ENCODE results near the gene NDC1. TPM values are rescaled to one million over a fixed set of nuclear protein-coding genes. Genes with fewer than 3 reads are reported as not detected.
"Not testable (repeated sequence)": the region's sequence is repeated elsewhere in the genome, so short reads cannot be mapped to it uniquely, and the experiment has no call there.

NDC1 gene
- polyA plus RNA-seq, 3 donors, result 30.7 to 31.7 (median 31.7) TPM

DNA sequence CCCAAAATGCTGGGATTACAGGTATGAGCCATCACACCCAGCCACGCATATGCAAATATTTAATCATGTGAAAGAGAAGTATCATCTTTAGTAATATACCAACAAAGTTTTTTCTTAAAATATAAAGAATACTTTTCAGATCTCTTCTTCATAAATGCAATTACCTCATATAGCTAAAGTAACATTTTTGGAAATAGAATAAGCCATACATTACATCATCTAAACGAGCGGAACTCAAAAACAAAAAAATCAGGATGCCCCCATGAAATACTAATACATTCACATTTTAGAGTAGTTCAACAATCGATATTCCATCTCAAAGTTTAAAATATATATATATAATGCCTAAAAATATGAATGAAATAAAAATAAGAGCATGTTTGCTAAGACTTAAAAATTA lies 4.7 kb downstream of the NDC1 start:
- DNase-seq (ENCODE audit: low read depth in 3 of 3, low spot score in 2 of 3), result no peak

DNA sequence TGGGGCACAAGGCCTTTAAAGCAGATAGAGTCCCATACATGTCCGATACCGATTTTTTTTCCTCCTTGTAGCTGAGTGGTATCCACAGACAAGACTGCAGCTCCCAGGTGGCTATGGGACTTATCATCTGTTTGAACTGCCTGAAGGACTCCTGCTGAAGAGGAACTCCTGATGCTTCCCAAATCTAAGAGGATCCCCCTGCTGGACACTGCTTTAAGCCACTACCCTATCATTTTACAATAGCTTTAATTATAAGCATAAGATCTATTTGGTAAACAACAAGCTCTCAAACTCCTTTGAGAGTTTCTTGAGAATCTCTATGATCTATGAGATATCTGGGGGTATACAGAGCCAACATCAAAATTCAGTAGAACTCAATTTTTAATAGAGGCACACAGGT lies 11.7 kb downstream of the NDC1 start:
- no peak for DNase-seq (ENCODE audit: low read depth in 3 of 3, low spot score in 2 of 3)

DNA sequence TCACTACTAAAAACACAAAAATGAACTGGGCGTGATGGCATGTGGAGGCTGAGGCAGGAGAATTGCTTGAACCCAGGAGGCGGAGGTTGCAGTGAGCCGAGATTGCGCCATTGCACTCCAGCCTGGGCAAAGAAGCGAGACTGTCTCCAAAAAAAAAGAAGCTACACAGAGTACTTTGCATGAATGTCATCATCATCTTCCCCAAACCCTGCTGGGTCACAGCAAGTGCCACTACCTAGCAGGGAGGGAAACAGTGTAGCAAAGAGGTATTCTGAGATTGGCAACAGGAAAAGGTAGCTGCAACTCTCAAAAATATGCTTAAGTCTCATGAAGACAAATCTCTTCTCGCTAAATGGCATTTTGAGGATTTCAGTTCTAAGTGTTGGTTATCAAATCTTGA lies 12.8 kb downstream of the NDC1 start:
- DNase-seq (ENCODE audit: low read depth in 3 of 3, low spot score in 2 of 3), result no peak

DNA sequence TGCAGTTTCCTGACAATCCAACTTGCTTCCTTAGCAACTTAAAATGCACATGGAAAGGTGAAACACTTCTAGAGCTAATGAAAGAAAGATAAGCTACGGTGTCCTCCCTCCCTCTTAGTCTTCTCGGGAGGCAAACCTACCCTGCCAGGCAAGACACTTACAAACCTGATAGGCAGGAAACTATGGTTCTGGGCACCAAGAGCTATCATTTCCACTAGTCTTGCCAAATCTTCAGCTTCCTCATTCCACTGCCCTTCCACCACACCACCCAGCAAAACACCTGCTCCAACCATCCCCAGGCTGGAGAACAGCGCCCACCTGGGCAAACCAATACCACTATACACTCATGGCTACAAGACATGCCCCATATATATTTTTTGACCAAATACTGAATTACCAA lies 15.2 kb downstream of the NDC1 start:
- DNase-seq (ENCODE audit: low read depth in 3 of 3, low spot score in 2 of 3), result no peak

DNA sequence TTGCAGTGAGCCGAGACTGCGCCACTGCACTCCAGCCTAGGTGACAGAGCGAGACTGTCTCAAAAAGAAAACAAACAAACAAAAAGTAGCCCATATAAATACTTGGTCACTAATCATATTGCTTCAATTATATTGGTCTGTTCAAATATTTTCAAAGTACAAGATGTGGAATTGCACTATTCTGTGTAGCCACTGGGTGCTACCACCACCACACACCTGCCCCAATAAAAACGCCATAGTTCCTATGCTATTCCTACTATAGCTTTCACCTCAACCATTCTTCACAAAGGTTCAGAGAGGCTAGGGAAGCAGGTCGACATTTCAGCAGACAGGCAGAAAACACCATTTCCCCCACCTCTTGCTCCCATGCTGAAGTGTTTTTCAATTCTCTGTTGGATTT lies 16.7 kb downstream of the NDC1 start:
- DNase-seq (ENCODE audit: low read depth in 3 of 3, low spot score in 2 of 3), result no peak

DNA sequence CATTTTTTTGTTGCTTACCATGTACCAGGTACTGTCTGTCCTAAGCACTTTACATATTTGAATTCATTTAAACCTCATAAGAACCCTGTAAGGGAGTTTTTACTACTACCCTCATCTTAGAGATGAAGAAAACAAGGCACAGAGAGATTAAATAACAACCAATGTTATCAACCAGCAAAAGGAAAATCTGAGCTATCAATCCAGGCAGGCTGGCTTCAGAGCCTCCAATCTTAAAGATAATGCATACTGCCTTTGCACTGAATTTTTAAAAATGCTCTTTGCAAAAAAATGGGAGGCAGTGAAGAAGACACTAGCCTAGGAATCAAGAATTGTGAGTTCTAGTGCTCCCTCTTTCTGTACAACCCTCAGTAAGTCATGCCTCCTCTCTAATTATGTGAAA lies 18.7 kb downstream of the NDC1 start:
- DNase-seq (ENCODE audit: low read depth in 3 of 3, low spot score in 2 of 3), result no peak

DNA sequence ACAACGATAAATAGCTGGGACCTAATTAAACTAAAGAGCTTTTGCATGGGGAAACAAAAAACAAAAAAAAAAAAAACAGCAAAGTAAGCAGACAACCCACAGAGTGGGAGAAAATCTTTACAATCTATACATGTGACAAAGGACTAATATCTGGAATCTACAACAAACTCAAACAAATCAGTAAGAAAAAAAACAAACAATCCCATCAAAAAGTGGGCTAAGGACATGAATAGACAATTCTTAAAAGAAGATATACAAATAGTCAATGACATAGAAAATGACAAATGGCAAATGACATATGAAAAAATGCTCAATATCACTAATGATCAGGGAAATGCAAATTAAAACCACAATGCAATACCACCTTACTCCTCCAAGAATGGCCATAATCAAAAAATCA lies 21.5 kb downstream of the NDC1 start:
- not testable (repeated sequence) for DNase-seq (ENCODE audit: low read depth in 3 of 3, low spot score in 2 of 3)

DNA sequence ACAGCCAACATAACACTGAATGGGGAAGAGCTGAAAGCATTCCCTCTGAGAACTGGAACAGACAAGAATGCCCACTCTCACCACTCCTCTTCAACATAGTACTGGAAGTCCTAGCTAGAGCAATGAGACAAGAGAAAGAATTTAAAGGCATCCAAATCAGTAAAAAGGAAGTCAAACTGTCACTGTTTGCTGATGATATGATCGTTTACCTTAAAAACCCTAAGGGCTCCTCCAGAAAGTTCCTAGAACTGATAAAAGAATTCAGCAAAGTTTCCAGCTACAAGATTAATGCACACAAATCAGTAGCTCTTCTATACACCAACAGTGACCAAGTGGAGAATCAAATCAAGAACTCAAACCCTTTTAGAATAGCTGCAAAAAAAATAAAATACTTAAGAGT lies 22.6 kb downstream of the NDC1 start:
- DNase-seq (ENCODE audit: low read depth in 3 of 3, low spot score in 2 of 3), result not testable (repeated sequence)

DNA sequence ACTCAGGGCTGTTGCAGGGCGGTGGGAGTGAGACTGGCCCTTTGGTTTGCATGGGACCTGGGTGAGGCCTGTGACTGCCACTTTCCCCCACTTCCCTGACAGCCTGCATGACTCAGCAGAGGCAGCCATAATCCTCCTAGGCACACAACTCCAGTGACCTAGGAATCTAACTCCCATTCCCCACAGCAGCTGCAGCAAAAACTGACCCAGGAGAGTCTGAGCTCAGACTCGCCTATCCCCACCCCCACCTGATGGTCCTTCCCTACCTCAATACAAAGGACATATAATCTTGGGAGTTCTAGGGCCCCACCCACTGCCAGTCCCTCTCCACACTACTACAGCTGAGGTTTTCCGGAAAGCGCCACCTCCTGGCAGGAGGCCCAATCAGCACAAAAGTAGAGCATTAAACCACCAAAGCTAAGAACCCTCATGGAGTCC lies 26.7 kb downstream of the NDC1 start:
- no peak for DNase-seq (ENCODE audit: low read depth in 3 of 3, low spot score in 2 of 3)

DNA sequence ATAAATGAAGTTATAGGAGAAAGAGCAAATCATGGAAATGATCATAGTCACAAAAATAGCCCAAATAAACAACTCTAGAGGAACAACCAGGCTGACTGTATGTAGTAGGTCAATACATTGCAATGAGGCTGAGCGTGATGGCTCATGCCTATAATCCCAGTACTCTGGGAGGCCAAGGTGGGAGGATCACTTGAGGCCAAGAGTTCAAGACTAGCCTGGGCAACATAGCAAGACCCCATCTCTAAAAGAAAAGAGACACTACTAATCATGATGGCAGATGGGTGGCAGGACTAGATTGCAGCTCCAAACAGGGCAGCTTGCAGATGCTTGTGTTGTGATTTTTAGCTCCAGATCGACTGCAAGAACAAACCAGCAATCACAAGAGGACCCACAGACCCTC lies 27.6 kb downstream of the NDC1 start:
- DNase-seq (ENCODE audit: low read depth in 3 of 3, low spot score in 2 of 3), result no peak

DNA sequence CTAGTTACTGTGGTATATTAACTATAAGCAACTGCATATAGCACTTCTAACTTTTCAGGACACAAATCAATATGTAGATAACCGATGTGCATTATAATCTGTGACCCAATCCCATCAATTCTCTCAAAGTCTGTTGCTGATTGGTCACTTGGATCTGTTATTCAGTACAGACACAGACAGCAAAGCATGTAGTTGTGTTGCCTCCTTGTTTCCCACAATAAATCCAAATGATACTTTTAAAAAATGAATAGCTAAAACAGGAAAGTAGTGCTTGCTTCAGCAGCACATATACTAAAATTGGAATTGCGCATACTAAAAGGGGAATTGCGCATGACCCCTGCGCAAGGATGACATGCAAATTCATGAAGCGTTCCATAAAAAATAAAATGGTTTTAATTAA lies 28.1 kb downstream of the NDC1 start:
- no peak for DNase-seq (ENCODE audit: low read depth in 3 of 3, low spot score in 2 of 3)

DNA sequence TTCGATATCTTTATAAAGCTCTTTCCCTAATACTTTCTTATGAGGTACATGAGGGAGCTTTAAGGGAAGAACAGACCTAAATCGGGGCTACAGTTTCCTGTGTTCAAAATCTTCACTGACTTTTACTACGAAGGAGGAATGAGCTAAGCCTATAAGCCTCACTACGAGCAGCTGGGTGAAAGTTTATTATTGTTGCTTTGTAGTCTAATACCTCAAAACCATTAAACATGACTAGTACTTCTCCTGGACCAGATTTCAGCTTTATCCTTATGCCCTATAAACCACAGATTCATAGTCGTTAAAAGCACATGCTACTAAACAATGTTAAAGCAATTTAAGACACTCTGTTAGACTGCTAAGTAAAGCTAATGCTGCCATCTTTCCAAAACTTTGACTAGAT lies 30.2 kb downstream of the NDC1 start:
- DNase-seq (ENCODE audit: low read depth in 3 of 3, low spot score in 2 of 3), result no peak

DNA sequence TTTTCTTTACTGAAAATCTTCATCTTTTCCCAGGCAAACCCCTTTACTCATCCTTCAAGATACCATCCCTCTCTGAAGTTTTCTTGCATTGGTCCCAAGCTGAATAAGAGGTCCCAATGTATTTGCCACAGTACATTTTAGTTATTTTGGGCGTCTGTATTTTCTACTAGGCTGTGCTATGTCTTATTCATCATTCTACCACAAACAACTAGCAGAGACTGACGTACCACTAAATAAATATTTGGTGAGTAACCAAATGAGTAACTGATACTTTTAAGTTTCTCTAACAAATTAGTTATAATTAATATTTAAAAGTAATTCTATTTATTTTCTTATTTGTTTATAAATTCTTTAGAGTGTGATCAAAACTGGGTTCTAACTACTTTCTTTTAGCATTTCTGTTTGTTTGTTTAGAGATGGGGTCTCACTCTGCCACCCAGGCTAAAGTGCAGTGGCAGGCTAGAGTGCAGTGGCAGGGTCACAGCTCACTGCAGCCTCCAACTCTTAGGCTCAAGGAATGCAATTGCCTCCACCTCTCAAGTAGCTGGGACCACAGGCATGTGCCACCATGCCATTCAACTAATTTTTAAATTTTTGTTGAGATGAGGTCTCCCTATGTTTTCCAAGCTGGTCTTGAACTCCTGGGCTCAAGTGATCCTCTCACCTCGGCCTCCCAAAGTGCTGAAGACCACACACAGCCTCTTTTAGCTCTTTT lies 33.1 kb downstream of the NDC1 start:
- no peak for DNase-seq (ENCODE audit: low read depth in 3 of 3, low spot score in 2 of 3)

DNA sequence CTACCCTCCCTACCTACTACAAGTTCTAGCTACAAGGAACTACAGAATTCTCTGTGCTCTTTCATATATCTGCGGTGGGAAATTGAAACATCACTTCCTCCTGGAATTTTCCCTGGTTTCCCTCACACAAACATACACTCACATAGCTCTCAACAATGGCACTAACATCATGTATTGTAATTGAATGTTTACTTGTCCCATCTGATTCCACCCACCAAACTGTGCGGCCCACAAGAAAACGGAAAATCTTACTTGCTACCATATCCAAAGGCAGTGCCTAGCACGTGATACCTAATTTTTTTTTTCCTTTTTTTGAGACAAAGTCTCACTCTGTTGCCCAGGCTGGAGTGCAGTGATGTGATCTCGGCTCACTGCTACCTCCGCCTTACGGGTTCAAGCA lies 33.9 kb downstream of the NDC1 start:
- DNase-seq (ENCODE audit: low read depth in 3 of 3, low spot score in 2 of 3), result no peak

DNA sequence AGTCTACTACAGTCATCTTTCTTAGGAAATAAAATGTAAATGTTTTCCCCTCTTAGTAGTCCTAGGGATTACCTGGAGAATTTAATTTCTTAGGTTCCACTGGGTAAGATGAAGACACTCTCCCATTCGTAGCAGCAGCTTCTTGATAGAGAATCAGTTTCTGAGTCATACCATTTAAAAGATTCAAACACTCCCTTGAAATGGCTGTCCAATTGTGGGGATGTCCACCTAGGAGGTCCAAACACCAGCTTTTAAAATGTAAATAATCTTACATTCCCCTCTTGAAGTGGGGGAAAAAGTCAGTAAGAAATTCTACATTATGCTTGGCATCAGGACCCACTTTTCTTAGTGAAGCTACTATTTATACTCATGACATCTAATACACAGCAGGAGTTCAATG lies 37.5 kb downstream of the NDC1 start:
- no peak for DNase-seq (ENCODE audit: low read depth in 3 of 3, low spot score in 2 of 3)

DNA sequence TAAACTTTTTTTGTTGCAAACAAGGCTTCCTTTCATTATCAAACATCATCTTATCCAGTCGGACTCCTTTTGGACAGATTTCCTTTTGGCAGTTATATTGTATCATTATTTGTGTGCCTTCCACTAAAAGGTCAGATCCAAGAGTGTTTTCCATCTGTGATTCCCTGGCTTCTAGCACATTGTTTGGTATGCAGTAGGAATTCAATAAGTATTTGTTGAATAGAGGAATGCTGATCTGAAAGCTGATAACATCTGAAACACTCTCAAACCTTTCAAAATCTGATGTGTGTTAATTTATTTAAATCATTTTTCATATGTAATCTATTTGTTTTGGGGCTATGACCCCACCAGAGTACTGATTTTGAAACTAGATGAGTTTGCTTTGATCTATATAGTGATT lies 39.0 kb downstream of the NDC1 start:
- no peak for DNase-seq (ENCODE audit: low read depth in 3 of 3, low spot score in 2 of 3)

DNA sequence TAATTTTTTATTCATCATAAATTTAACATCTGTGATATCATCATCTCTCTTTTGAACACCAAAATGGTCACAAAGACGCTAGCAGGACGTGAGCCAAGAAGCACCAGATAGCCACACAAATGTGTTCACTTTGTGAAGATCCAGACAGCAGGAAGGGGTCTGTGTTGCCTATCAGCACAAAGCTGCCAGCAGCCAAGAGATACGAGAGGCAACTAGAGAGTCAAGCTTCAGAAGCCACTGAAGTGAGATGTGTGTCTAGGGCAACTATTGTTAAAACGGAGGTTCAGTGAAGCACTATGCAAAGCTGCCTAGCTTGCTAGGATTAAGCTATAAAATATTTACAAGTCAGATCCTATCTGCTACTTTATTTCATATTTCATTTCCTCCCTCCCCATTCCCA lies 45.3 kb downstream of the NDC1 start:
- no peak for DNase-seq (ENCODE audit: low read depth in 3 of 3, low spot score in 2 of 3)

DNA sequence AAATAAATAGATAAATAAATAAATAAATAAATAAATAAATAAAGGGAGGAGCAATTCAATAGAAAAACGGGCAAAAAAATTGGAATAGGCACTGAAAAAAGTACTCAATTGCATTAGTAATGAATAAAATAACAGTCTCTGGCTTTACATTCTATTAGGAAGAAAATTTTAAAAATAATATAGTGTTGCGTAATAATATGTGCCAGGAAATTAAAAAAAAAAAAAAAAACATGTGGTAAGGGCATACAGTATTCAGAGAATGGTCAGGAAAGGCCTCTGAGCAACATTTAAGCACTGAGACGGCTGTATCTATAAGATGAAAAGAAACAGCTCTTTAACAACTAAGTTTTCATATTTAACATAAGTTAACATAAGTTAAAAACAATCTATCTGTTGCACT lies 50.4 kb downstream of the NDC1 start:
- no peak for DNase-seq (ENCODE audit: low read depth in 3 of 3, low spot score in 2 of 3)

DNA sequence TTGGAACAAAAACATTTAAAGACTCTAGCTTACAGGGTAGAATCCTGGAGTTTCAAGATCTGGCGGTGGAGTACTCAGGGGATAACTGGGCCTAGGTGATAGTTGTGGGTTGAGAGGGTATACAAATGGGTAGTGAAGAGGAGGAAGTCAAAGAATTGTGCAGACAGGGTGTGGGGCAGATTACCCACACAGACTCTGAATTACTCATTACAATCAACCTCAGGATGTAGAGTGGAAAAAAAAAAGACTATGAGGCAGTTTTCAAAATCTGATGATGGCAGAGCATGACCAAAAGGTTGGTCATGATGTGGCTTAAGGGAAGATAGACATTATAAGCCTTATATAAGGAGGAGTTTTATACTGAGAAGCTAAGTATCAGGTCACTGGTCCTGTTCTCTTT lies 55.0 kb downstream of the NDC1 start:
- DNase-seq (ENCODE audit: low read depth in 3 of 3, low spot score in 2 of 3), result no peak

DNA sequence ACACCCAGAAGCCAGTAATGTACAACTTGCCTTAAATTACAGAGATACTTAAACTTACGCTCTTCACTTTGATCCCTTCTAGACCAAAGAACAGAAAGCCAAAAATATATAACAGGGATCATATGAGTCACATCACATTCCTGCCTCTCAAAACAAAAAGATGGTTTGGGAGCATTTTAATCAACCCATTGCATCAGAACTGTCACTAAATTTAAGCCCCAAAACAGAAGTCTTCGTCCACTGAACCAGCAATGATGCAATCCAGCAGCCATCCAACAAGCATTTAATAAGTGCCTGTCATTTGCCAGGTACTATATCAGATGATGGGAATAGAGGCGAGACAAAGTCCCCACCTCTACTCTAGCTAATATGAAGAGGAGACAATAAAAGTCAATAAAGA lies 56.4 kb downstream of the NDC1 start:
- DNase-seq (ENCODE audit: low read depth in 3 of 3, low spot score in 2 of 3), result no peak

DNA sequence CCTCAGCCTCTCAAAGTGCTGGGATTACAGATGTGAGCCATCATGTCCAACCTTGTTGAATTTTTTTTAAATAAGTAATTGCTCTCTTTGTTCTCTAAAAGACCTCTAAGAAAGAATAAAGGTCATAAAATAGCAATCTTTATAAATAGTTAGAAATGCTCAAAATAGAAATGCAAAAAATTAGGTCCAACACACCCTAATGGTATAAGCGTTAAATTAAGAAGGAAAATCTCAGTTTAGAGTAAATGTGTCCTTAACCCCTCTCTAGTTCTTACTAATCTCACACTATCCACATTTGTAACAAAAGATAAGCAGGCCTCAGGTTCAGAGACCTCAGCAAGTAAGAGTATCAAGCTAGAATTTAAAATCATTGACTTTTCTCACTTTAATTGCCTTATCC lies 60.8 kb downstream of the NDC1 start:
- no peak for DNase-seq (ENCODE audit: low read depth in 3 of 3, low spot score in 2 of 3)

DNA sequence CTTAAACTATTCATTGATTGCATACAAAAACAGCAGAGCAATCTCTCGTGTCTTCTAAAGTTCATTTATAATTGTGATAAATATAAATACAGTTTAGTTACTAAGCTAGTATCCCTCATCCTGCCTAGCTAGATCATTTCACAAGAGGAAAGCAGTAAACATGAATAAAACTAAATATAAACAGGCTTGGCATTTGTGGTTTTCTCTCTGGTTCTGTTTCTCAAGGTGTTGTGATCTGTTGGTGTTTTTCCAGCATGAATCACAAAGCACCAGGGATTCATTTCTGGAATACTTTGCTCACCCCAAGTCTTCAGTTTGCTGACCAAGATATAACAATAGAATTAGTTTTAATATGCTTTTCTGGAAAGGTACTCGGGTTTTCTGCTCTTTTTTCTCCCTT lies 66.4 kb downstream of the NDC1 start:
- no peak for DNase-seq (ENCODE audit: low read depth in 3 of 3, low spot score in 2 of 3)

DNA sequence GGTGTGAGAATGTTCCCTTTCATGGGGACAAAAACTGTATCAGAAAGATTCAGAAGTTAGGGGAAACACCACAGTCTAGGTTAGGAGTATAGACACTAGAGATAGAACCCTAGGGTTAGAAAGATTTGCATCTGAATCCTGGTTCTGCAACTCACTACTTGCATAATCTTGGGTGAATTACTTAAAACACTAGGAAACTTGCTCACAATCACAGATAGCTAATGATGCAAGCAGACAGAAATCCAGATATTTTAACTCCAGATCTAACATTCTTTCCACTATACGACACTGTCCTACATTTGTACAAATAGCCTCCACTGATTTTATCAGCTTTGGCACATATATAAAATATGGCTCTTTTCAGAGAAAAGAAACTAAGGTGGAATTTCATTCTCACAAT lies 68.3 kb downstream of the NDC1 start:
- DNase-seq (ENCODE audit: low read depth in 3 of 3, low spot score in 2 of 3), result no peak

All from right renal cortex interstitium (tissue), 3 donors.